SU-DHL-6 (cell line): ENCODE data around the gene OR1L6.

Experiments used
- H2AFZ ChIP-seq: fragments of 200-600 bp; sonication (generic); 2 replicates; pipeline ENCODE4 v1.6.1; 2014; ENCODE audit warnings: low read depth, mild to moderate bottlenecking, moderate library complexity, mixed read lengths, antibody characterized with exemption, low read length; ENCODE audit not compliant: severe bottlenecking
- H3F3A ChIP-seq: fragments of 200-600 bp; shearing (Covaris generic); 2 replicates; pipeline ENCODE4 v1.6.0; 2016; ENCODE audit warnings: antibody characterized with exemption, mild to moderate bottlenecking; ENCODE audit not compliant: insufficient read depth
- H3K27ac ChIP-seq: fragments of 200-600 bp; sonication (generic); 2 replicates; pipeline ENCODE4 v1.5.1; 2016; ENCODE audit warnings: low read depth, mild to moderate bottlenecking, low read length, moderate library complexity, mixed read lengths
- H3K27me3 ChIP-seq: fragments of 200-600 bp; sonication (generic), shearing (Covaris generic); 2 replicates; pipeline ENCODE4 v1.6.0; 2014; ENCODE audit warnings: mild to moderate bottlenecking, low read length
- H3K36me3 ChIP-seq: fragments of 200-600 bp; sonication (generic); 2 replicates; pipeline ENCODE4 v1.6.1; 2014; ENCODE audit warnings: mild to moderate bottlenecking, low read length, mixed read lengths
- H3K4me2 ChIP-seq: fragments of 300-600, 200-600 bp; shearing (Covaris generic), sonication (generic); 2 replicates; pipeline ENCODE4 v1.6.0; 2014; ENCODE audit warnings: low read length, low read depth, mild to moderate bottlenecking; ENCODE audit not compliant: poor library complexity, severe bottlenecking
- H3K4me3 ChIP-seq: fragments of 200-600 bp; sonication (generic); 2 replicates; pipeline ENCODE4 v1.5.1; 2014; ENCODE audit warnings: antibody characterized with exemption, low read length, mild to moderate bottlenecking, mixed read lengths; ENCODE audit not compliant: insufficient read depth, poor library complexity, severe bottlenecking
- H3K79me2 ChIP-seq: fragments of 200-600 bp; sonication (generic); 2 replicates; pipeline ENCODE4 v1.6.1; 2014; ENCODE audit warnings: mild to moderate bottlenecking, low read length, moderate library complexity; ENCODE audit not compliant: insufficient read depth
- H3K9ac ChIP-seq: fragments of 200-600 bp; sonication (generic); 2 replicates; pipeline ENCODE4 v1.7.0; 2014; ENCODE audit warnings: mild to moderate bottlenecking, low read length
- H3K9me2 ChIP-seq: fragments of 200-600 bp; sonication (generic); replicated peaks from 2 replicates; pipeline ENCODE4 v1.6.1; 2014; ENCODE audit warnings: low read length; ENCODE audit not compliant: insufficient read depth
- H3K9me3 ChIP-seq: fragments of 200-600 bp; sonication (generic); 2 replicates; pipeline ENCODE4 v1.6.1; 2014; ENCODE audit warnings: low read length, mixed read lengths; ENCODE audit not compliant: insufficient read depth
- H4K20me1 ChIP-seq: fragments of 200-600 bp; sonication (generic); 2 replicates; pipeline ENCODE4 v1.6.1; 2014; ENCODE audit warnings: low read depth, mild to moderate bottlenecking, antibody characterized with exemption, low read length, moderate library complexity, mixed read lengths
- CTCF ChIP-seq: fragments of 200-600 bp; sonication (generic); IDR thresholded peaks from one replicate; pipeline ENCODE4 v1.5.1; 2017; ENCODE audit warnings: antibody characterized with exemption, mild to moderate bottlenecking, low read length, moderate library complexity; ENCODE audit not compliant: insufficient read depth, poor library complexity, severe bottlenecking
- EZH2phosphoT487 ChIP-seq: fragments of 200-600 bp; sonication (generic), shearing (Covaris generic); conservative IDR thresholded peaks from 2 replicates; pipeline ENCODE4 v1.6.1; 2018; ENCODE audit warnings: mild to moderate bottlenecking, antibody characterized with exemption, low read length, moderate library complexity, mixed read lengths

Gene OR1L6, protein sequence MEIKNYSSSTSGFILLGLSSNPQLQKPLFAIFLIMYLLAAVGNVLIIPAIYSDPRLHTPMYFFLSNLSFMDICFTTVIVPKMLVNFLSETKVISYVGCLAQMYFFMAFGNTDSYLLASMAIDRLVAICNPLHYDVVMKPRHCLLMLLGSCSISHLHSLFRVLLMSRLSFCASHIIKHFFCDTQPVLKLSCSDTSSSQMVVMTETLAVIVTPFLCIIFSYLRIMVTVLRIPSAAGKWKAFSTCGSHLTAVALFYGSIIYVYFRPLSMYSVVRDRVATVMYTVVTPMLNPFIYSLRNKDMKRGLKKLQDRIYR

DNA sequence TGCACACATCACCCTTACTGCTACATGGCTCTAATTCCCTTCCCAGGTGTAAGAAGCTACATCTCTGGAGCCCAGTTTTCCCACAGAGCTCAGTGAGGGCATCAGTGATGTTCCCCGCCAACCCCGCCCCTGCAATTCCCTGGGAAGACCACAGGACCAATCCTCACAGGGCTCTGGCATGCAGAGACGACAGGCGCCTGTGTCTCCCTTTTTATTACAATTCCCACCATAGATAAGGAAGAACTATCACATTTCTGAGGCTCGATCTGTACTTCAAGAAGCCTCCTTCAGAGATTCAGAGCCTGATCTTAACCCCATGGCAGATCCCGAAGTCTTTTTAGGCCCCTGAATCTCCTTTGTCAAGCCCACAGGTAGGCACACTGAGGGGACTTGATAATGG, at the start of gene OR1L6:
TSS of gene OR1L6 (plus strand) at position 301 of the 400 bp plus-strand sequence. CDS start 7,545 bp downstream, outside the sequence.
- Histone ChIP-seq H3K4me2 (no peak within 1 kb of the TSS), H3K9me3 (no peaks in the 10 kb centered on the region), H4K20me1 (no peaks in the 10 kb centered on the region), H3F3A (no peaks in the 10 kb centered on the region), H3K79me2 (no peaks in the 10 kb centered on the region), H3K9ac (no peak within 1 kb of the TSS), H3K36me3 (no peaks in the 10 kb centered on the region), H3K4me3 (no peak within 1 kb of the TSS), H2AFZ (no peak within 1 kb of the TSS), H3K27ac (no peak within 1 kb of the TSS), H3K27me3 (no peaks in the 10 kb centered on the region), H3K9me2 (no peaks in the 10 kb centered on the region)
- no peak for TF ChIP-seq EZH2phosphoT487
- no peak for TF ChIP-seq CTCF

- Histone ChIP-seq H3K9ac (no peak overlapping the region), H4K20me1 (no peaks in the 10 kb centered on the region)
These were observed 46.4 kb upstream of the OR1L6 start for GRCh38 chr9:122695696-122696095.

DNA sequence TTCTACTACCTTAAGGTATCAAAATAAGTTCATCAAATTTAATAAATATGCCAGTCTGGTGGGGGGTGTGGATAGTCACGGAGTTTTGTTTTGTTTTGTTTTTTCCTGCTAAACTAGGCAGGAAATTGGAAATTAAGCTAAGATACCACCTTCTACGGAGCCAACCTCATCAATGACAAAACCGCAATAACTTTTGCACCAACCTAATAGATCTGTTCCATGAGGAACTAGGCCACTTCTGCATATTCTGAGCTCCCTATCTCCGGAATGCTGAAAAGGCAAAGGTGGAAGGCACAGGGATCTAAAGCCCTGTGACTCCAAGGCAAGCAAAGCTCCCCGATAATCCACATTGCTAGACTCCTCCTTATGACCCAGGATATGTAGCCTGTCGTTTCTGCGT, 24.1 kb upstream of the OR1L6 start:
- Histone ChIP-seq H3K79me2 (no peaks in the 10 kb centered on the region), H3K27me3 (no peaks in the 10 kb centered on the region), H4K20me1 (no peaks in the 10 kb centered on the region), H3K9me3 (no peaks in the 10 kb centered on the region), H3K27ac (no peak overlapping the region), H3F3A (no peaks in the 10 kb centered on the region), H2AFZ (no peak overlapping the region), H3K9ac (no peak overlapping the region), H3K36me3 (no peaks in the 10 kb centered on the region), H3K4me2 (no peak overlapping the region), H3K9me2 (no peaks in the 10 kb centered on the region), H3K4me3 (no peak overlapping the region)
- no peak for TF ChIP-seq CTCF
- no peak for TF ChIP-seq EZH2phosphoT487

More at GRCh38 chr9:122695696-122696095, 46.4 kb upstream of the OR1L6 start:
- H3K4me2 ChIP-seq = no peak overlapping the region
- H3K9me3 ChIP-seq = no peaks in the 10 kb centered on the region
- H3K79me2 ChIP-seq = no peaks in the 10 kb centered on the region
- H2AFZ ChIP-seq = no peak overlapping the region
- H3K27me3 ChIP-seq = no peaks in the 10 kb centered on the region
- no peaks in the 10 kb centered on the region for H3K9me2 ChIP-seq
- no peaks in the 10 kb centered on the region for H3K36me3 ChIP-seq
- no peaks in the 10 kb centered on the region for H3F3A ChIP-seq
- H3K4me3 ChIP-seq = no peak overlapping the region
- no peak overlapping the region for H3K27ac ChIP-seq
- TF ChIP-seq EZH2phosphoT487 (no peak), CTCF (no peak)
